KMS-11 (cell line): ENCODE data around the gene AFAP1L2.

Source experiments
- H2AFZ ChIP-seq: fragments of 200-600 bp; sonication (generic); 2 replicates; pipeline ENCODE4 v1.6.1; 2016; ENCODE audit warnings: antibody characterized with exemption, mixed run types, low read depth
- H3K27ac ChIP-seq: fragments of 200-600 bp; sonication (generic); 2 replicates; pipeline ENCODE4 v1.6.1; 2016; ENCODE audit warnings: mild to moderate bottlenecking, mixed run types
- H3K27me3 ChIP-seq: fragments of 200-600 bp; sonication (generic); 2 replicates; pipeline ENCODE4 v1.6.1; 2017; ENCODE audit warnings: mild to moderate bottlenecking, low read depth, mixed run types, moderate library complexity; ENCODE audit not compliant: insufficient read depth
- H3K36me3 ChIP-seq: fragments of 200-600 bp; sonication (generic); 2 replicates; pipeline ENCODE4 v1.6.1; 2017; ENCODE audit warnings: mild to moderate bottlenecking, mixed run types; ENCODE audit not compliant: insufficient read depth
- H3K4me1 ChIP-seq: fragments of 200-600 bp; sonication (generic); 2 replicates; pipeline ENCODE4 v1.6.1; 2016; ENCODE audit warnings: mild to moderate bottlenecking, low read depth, mixed run types; ENCODE audit not compliant: poor library complexity, severe bottlenecking
- H3K4me2 ChIP-seq: fragments of 200-600 bp; sonication (generic); 2 replicates; pipeline ENCODE4 v1.7.0; 2016; ENCODE audit warnings: mild to moderate bottlenecking, mixed run types
- H3K4me3 ChIP-seq: fragments of 200-600 bp; sonication (generic); IDR thresholded peaks from 2 replicates; pipeline ENCODE4 v1.6.1; 2017; ENCODE audit warnings: low read depth, low read length, mixed read lengths; ENCODE audit not compliant: insufficient read depth
- H3K79me2 ChIP-seq: fragments of 200-600 bp; sonication (generic); 2 replicates; pipeline ENCODE4 v1.6.1; 2016; ENCODE audit warnings: low read depth, mixed run types; ENCODE audit not compliant: insufficient read depth
- H3K9ac ChIP-seq: fragments of 200-600 bp; sonication (generic); 2 replicates; pipeline ENCODE4 v1.6.1; 2016; ENCODE audit warnings: mild to moderate bottlenecking, mixed run types
- H4K20me1 ChIP-seq: fragments of 200-600 bp; sonication (generic); 2 replicates; pipeline ENCODE4 v1.6.1; 2016; ENCODE audit warnings: mild to moderate bottlenecking, mixed run types; ENCODE audit not compliant: insufficient read depth
- CTCF ChIP-seq: fragments of 200-600 bp; sonication (generic); conservative IDR thresholded peaks from 2 replicates; pipeline ENCODE4 v1.6.1; 2017; ENCODE audit warnings: low read depth, mild to moderate bottlenecking, antibody characterized with exemption, low read length, moderate library complexity, mixed read lengths

The AFAP1L2 gene

DNA sequence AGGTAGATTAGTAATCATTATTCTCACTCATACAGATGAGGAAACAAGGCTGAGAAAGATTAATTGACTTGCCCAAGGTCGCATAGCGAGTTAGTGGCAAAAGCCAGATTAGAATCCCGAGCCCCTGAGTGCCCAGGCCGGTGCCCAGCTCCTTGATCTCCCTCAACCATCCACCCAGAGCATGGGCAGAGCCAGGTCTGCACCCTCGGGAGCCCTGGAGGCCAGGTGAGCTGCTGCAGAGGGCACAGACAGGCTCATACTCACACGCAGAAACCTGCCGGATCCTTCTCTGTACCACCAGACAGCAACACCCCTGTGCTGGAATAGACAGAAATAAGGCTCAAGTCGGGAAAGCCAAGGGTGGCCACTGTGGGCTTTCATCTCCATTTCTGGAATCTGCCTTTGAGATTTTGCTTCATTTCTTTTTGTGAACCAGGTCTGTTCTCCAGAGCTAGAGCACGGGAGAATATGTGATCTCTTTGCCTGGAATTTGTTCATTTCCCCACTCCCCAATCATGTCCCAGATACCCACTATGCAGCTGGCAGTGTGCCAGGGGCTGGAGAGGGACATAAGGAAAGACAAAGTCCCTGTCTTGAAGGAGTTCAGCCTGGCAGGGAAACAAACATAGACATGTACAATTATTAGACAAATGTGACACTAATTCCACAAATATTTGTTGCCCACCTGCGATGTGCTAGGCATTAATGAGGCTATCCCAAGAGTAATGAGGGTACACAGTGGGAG lies 5.5 kb downstream of the AFAP1L2 start:
- TF ChIP-seq CTCF, result no peak
- Histone ChIP-seq H2AFZ (no peak overlapping the region), H3K27ac (no peak overlapping the region), H4K20me1 (no peaks in the 10 kb centered on the region), H3K36me3 (no peaks in the 10 kb centered on the region), H3K4me2 (no peak overlapping the region), H3K9ac (no peak overlapping the region), H3K27me3 (no peaks in the 10 kb centered on the region), H3K4me1 (no peaks in the 10 kb centered on the region), H3K79me2 (no peaks in the 10 kb centered on the region), H3K4me3 (no peak overlapping the region)

DNA sequence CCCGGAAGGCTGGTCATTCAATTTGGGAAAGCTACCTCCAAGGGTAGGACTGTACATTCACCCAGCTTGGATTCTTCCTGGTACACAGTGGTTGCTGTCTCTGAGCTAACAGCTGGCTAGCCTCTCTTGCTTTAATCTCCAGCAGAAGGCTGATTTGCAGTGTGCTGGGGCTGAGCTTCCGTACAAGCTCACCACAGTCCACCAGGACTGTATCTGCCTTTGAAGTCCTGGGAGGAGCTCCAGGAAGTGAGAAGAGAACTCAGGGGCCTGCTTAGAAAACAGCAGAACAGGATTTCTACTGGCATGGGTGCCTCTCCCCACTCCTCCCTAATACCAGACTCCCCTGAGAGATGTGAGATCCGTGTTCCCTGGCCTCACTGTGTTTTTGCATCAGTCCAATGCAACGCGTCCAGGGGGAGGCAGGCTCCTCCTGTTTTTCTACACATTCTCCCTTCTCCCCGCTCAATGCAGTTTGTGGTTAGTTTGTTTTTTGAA lies 6.6 kb downstream of the AFAP1L2 start:
- Histone ChIP-seq H3K4me1 (no peaks in the 10 kb centered on the region), H3K4me2 (no peak overlapping the region), H3K27ac (no peak overlapping the region), H3K36me3 (no peaks in the 10 kb centered on the region), H2AFZ (no peak overlapping the region), H3K79me2 (no peaks in the 10 kb centered on the region), H3K27me3 (no peaks in the 10 kb centered on the region), H4K20me1 (no peaks in the 10 kb centered on the region), H3K4me3 (no peak overlapping the region), H3K9ac (no peak overlapping the region)
- TF ChIP-seq CTCF, result no peak

GRCh38 chr10:114396464-114396863 lies 7.8 kb downstream of the AFAP1L2 start:
- Histone ChIP-seq H3K27ac (no peak overlapping the region), H3K9ac (no peak overlapping the region), H3K36me3 (no peaks in the 10 kb centered on the region), H3K4me3 (no peak overlapping the region), H4K20me1 (no peaks in the 10 kb centered on the region), H3K4me2 (no peak overlapping the region), H3K79me2 (no peaks in the 10 kb centered on the region), H3K4me1 (no peaks in the 10 kb centered on the region), H3K27me3 (no peaks in the 10 kb centered on the region), H2AFZ (no peak overlapping the region)
- no peak for TF ChIP-seq CTCF

DNA sequence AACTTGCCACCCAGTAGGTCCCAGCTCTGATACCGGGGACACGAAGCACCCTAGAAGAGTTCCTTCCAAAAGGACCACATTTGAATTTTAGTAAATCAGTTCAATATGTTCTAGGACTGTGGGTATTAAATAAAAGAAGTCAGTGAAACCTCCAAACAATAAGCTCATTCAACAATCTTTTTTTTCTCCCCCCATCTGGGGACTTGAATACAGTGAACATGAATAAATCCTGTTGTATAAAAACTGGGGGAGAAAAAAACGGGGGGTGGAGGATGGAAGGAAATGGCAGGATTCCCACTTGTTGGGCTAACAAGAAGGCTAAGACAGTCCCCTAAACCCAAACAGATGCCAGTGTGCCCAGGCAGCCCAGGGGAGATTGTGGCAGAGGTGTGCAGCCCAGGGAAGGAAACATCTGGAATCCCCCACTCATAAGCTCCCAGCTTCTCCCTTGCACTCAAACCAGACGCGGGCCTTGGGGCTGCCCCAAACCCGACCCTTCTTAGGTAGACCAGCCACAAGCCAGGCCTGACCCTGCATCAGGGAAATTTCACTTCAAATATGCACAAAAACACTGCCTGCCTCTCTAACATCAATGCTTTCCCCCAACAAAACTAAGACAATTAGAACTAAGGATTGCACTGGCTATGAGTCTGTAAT lies 8.8 kb downstream of the AFAP1L2 start:
- H3K4me2 ChIP-seq, result no peak overlapping the region
- no peaks in the 10 kb centered on the region for H4K20me1 ChIP-seq
- H2AFZ ChIP-seq, result no peak overlapping the region
- no peak overlapping the region for H3K9ac ChIP-seq
- H3K27me3 ChIP-seq, result no peaks in the 10 kb centered on the region
- H3K4me1 ChIP-seq, result no peaks in the 10 kb centered on the region
- H3K27ac ChIP-seq, result no peak overlapping the region
- H3K4me3 ChIP-seq, result no peak overlapping the region
- H3K79me2 ChIP-seq, result no peaks in the 10 kb centered on the region
- H3K36me3 ChIP-seq, result no peaks in the 10 kb centered on the region
- TF ChIP-seq CTCF, result no peak
